SK-N-SH (cell line): ENCODE data around the gene PPP2R3B. TPM values are rescaled to one million over a fixed set of nuclear protein-coding genes. Genes with fewer than 3 reads are reported as not detected.

Experiments used
- CTCF ChIA-PET: fragments of 300-600, 350-600 bp; formaldehyde crosslinking; extraction: SDS; loops from one replicate; lab custom pipeline; 2021; lab: Yijun Ruan, JAX
- POLR2A ChIA-PET: fragments of 350-600 bp; sonication (Branson Sonifier 250); formaldehyde crosslinking; extraction: SDS; loops from one replicate; lab custom pipeline; 2020; ENCODE audit warnings: antibody characterized with exemption, inconsistent platforms; lab: Yijun Ruan, JAX
- DNase-seq: peaks from one replicate; pipeline ENCODE4 v3.0.0; 2012
- H2AFZ ChIP-seq: fragments of 200-600 bp; sonication (generic); 2 replicates; pipeline ENCODE4 v1.8.1; 2016; ENCODE audit warnings: antibody characterized with exemption, mild to moderate bottlenecking, low read depth
- H3F3A ChIP-seq: fragments of 200-600 bp; sonication (generic); replicated peaks from 2 replicates; pipeline ENCODE3; 2016; ENCODE audit warnings: antibody characterized with exemption, mild to moderate bottlenecking; ENCODE audit not compliant: insufficient read depth
- H3K27ac ChIP-seq, 2 experiments: fragments of 200-500 bp in 1 of 2; fragments of 200-600 bp in 1 of 2; sonication (Bioruptor generic) in 1 of 2; sonication (generic), shearing (Covaris generic) in 1 of 2; 2 replicates each; pipeline versions ENCODE4 v1.5.1 to v1.6.1; 2014 to 2016; ENCODE audit warnings: low read depth in 2 of 2, inconsistent platforms in 1 of 2, low read length in 1 of 2, mild to moderate bottlenecking in 1 of 2, mixed read lengths in 1 of 2
- H3K27me3 ChIP-seq: fragments of 200-600 bp; sonication (generic), shearing (Covaris generic); 2 replicates; pipeline ENCODE4 v1.6.1; 2016; ENCODE audit warnings: mixed run types; ENCODE audit not compliant: insufficient read depth
- H3K36me3 ChIP-seq, 2 experiments: fragments of 200-500 bp in 1 of 2; fragments of 200-600 bp in 1 of 2; sonication (Bioruptor generic) in 1 of 2; sonication (generic) in 1 of 2; replicated peaks in 1 of 2; 2 replicates each; pipeline versions ENCODE3 to v1.5.1; 2014 to 2016; ENCODE audit warnings: low read length in 1 of 2, mild to moderate bottlenecking in 1 of 2; ENCODE audit not compliant: insufficient read depth in 2 of 2, control insufficient read depth in 1 of 2
- H3K4me1 ChIP-seq, 2 experiments: fragments of 200-500 bp in 1 of 2; fragments of 200-600 bp in 1 of 2; sonication (Bioruptor generic) in 1 of 2; sonication (generic), shearing (Covaris generic) in 1 of 2; 2 replicates each; pipeline versions ENCODE4 v1.5.1 to v1.6.1; 2014 to 2016; ENCODE audit warnings: low read depth in 1 of 2, low read length in 1 of 2, mixed run types in 1 of 2; ENCODE audit not compliant: insufficient read depth in 2 of 2, control insufficient read depth in 1 of 2
- H3K4me2 ChIP-seq: fragments of 200-600 bp; sonication (generic), shearing (Covaris generic); 2 replicates; pipeline ENCODE4 v1.6.1; 2017; ENCODE audit warnings: mixed run types
- H3K4me3 ChIP-seq, 2 experiments: fragments of 200-500 bp in 1 of 2; fragments of 200-600 bp in 1 of 2; sonication (Bioruptor generic) in 1 of 2; sonication (generic), shearing (Covaris generic) in 1 of 2; 2 replicates each; pipeline versions ENCODE4 v1.5.1 to v1.8.1; 2014 to 2016; ENCODE audit warnings: low read depth in 2 of 2, inconsistent platforms in 1 of 2, low read length in 1 of 2, mild to moderate bottlenecking in 1 of 2, mixed read lengths in 1 of 2, moderate library complexity in 1 of 2
- H3K79me2 ChIP-seq: fragments of 200-600 bp; sonication (generic); 2 replicates; pipeline ENCODE4 v1.8.1; 2017; ENCODE audit warnings: mild to moderate bottlenecking; ENCODE audit not compliant: insufficient read depth
- H3K9ac ChIP-seq: fragments of 200-600 bp; sonication (generic); 2 replicates; pipeline ENCODE4 v1.6.1; 2017; ENCODE audit warnings: mixed run types
- H3K9me2 ChIP-seq: fragments of 200-600 bp; sonication (generic); 2 replicates; pipeline ENCODE4 v1.6.1; 2017; ENCODE audit warnings: mixed run types
- H3K9me3 ChIP-seq: fragments of 200-600 bp; sonication (generic); 2 replicates; pipeline ENCODE4 v1.6.1; 2017; ENCODE audit warnings: mixed run types, mild to moderate bottlenecking, moderate library complexity
- H4K20me1 ChIP-seq: fragments of 200-600 bp; sonication (generic); 2 replicates; pipeline ENCODE4 v1.6.1; 2017; ENCODE audit warnings: mild to moderate bottlenecking, mixed run types; ENCODE audit not compliant: insufficient read depth
- ELF1 ChIP-seq: IDR thresholded peaks from 2 replicates; pipeline ENCODE4 v1.4.0; 2012
- EP300 ChIP-seq, 2 experiments: IDR thresholded peaks; 2 replicates each; pipeline versions ENCODE4 v1.4.0 to v1.6.1; 2012; ENCODE audit warnings: borderline replicate concordance in 1 of 2, low read depth in 1 of 2, low read length in 1 of 2
- FOXJ3 ChIP-seq: sonication (generic); formaldehyde crosslinking; IDR thresholded peaks from 2 replicates; pipeline ENCODE4 v1.5.1; 2020; ENCODE audit warnings: mild to moderate bottlenecking, missing genetic modification reagents
- FOXM1 ChIP-seq: IDR thresholded peaks from 2 replicates; pipeline ENCODE4 v1.4.0; 2012; ENCODE audit warnings: low read depth, mild to moderate bottlenecking
- GABPA ChIP-seq: IDR thresholded peaks from 2 replicates; pipeline ENCODE4 v1.4.0; 2012; ENCODE audit warnings: low read depth, mild to moderate bottlenecking
- GATA2 ChIP-seq: sonication (generic); formaldehyde crosslinking; IDR thresholded peaks from 2 replicates; pipeline ENCODE4 v1.5.0; 2020; ENCODE audit warnings: mild to moderate bottlenecking, missing genetic modification reagents
- IRF3 ChIP-seq: fragments of 150-350 bp; IDR thresholded peaks from 2 replicates; pipeline ENCODE4 v1.6.1; 2016; ENCODE audit warnings: mild to moderate bottlenecking, low read depth, low read length
- MAX ChIP-seq: IDR thresholded peaks from 2 replicates; pipeline ENCODE4 v1.4.0; 2012; ENCODE audit warnings: low read depth
- MEF2A ChIP-seq: IDR thresholded peaks from 2 replicates; pipeline ENCODE4 v1.4.0; 2012; ENCODE audit warnings: low read depth, borderline replicate concordance
- MXI1 ChIP-seq: IDR thresholded peaks from 2 replicates; pipeline ENCODE4 v1.6.1; 2012; ENCODE audit warnings: mild to moderate bottlenecking, low read depth, low read length, improper control_type of control experiment
- NFIC ChIP-seq: IDR thresholded peaks from 2 replicates; pipeline ENCODE4 v1.4.0; 2012; ENCODE audit warnings: borderline replicate concordance
- NRF1 ChIP-seq: IDR thresholded peaks from 2 replicates; pipeline ENCODE4 v1.6.1; 2012; ENCODE audit warnings: low read depth, mild to moderate bottlenecking, low read length
- RAD21 ChIP-seq: IDR thresholded peaks from 2 replicates; pipeline ENCODE4 v1.6.1; 2012; ENCODE audit warnings: mild to moderate bottlenecking, low read length
- RCOR1 ChIP-seq: fragments of 150-350 bp; IDR thresholded peaks from 2 replicates; pipeline ENCODE4 v1.6.1; 2017; ENCODE audit warnings: antibody characterized with exemption, low read length
- SIN3A ChIP-seq: IDR thresholded peaks from 2 replicates; pipeline ENCODE4 v1.6.1; 2012; ENCODE audit warnings: low read depth, mild to moderate bottlenecking, low read length, moderate library complexity, borderline replicate concordance
- TAF1 ChIP-seq: IDR thresholded peaks from 2 replicates; pipeline ENCODE4 v1.6.1; 2012; ENCODE audit warnings: low read depth, mild to moderate bottlenecking, low read length, moderate library complexity, borderline replicate concordance
- TCF12 ChIP-seq: IDR thresholded peaks from 2 replicates; pipeline ENCODE4 v1.4.0; 2012
- TEAD4 ChIP-seq: IDR thresholded peaks from 2 replicates; pipeline ENCODE4 v1.4.0; 2012; ENCODE audit warnings: mild to moderate bottlenecking, borderline replicate concordance; ENCODE audit not compliant: insufficient read depth
- YY1 ChIP-seq: IDR thresholded peaks from 2 replicates; pipeline ENCODE4 v1.4.0; 2012; ENCODE audit warnings: low read depth, mild to moderate bottlenecking
- WGBS: methylation state at CpG from one replicate; pipeline ENCODE4 v1.1.6; 2017; ENCODE audit warnings: low lambda C conversion rate; 5-methylcytosine and 5-hydroxymethylcytosine counted together
- polyA plus RNA-seq, 3 experiments: library from polyadenylated mRNA; depleted of rRNA; stranded (reverse); fragments of >200 nt; gene quantifications; 2 replicates each; pipeline ENCODE4 v1.2.3, GENCODE V29; 2012
- TF ChIP-seq, protein P1 (sequence below): IDR thresholded peaks from 2 replicates; pipeline ENCODE4 v1.4.0; 2012; ENCODE audit warnings: low read depth, borderline replicate concordance
- TF ChIP-seq, protein P2 (sequence below): fragments of 200-600 bp; sonication (generic); IDR thresholded peaks from 2 replicates; pipeline ENCODE4 v1.6.1; 2017; ENCODE audit warnings: antibody characterized with exemption, mild to moderate bottlenecking, moderate library complexity

Gene PPP2R3B
- polyA plus RNA-seq, 1 of the 3 experiments (the other 2 are of a cell fraction) = 19.4 TPM

- H3K27ac ChIP-seq = no peak overlapping the region
Measured at GRCh38 chrX:404656-405055, 17.9 kb upstream of the PPP2R3B start.

DNA sequence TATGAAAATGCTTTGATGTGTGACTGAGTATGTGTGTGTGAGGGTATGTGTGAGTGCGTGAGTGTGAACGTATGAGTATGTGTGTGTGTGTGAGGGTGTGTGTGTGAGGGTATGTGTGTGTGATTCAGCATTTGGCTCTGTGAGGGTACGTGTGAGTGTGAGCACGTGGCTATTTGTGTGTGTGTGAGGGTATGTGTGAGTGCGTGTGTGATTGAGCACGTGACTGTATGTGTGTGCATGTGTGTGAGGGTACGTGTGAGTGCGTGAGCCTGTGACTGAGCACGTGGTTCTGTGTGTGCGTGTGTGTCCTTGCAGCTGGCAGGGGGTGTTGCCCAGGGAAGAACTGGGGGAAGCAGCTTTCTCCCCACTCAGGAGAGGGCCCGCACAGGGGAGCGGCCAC lies 16.1 kb upstream of the PPP2R3B start:
- no peaks in the 10 kb centered on the region for H4K20me1 ChIP-seq
- H3K9me3 ChIP-seq = no peaks in the 10 kb centered on the region
- ChIA-PET POLR2A (no interaction called here), CTCF (no interaction called here)
- H3K9ac ChIP-seq = no peak overlapping the region
- DNase-seq = no peak
- no peak overlapping the region for H3K4me3 ChIP-seq
- no peaks in the 10 kb centered on the region for H3K79me2 ChIP-seq
- H3K27ac ChIP-seq = no peak overlapping the region
- H2AFZ ChIP-seq = no peak overlapping the region
- H3K27me3 ChIP-seq = no peaks in the 10 kb centered on the region
- no peaks in the 10 kb centered on the region for H3K4me1 ChIP-seq
- no peaks in the 10 kb centered on the region for H3F3A ChIP-seq
- WGBS = 78% methylated on average over 12 of the region's 12 CpGs
- H3K36me3 ChIP-seq = no peaks in the 10 kb centered on the region
- no peak overlapping the region for H3K4me2 ChIP-seq
- no peaks in the 10 kb centered on the region for H3K9me2 ChIP-seq
- TF ChIP-seq EP300 (IDR thresholded peaks at IDR 0.05; ENCODE audit: borderline replicate concordance in 1 of 2, low read depth in 1 of 2, low read length in 1 of 2) (no peak), NRF1 (no peak), YY1 (no peak), RAD21 (no peak), FOXJ3 (CRISPR knock-in tag) (no peak), FOXM1 (no peak), RCOR1 (no peak), MXI1 (no peak), TEAD4 (no peak), TCF12 (no peak), MEF2A (no peak), MAX (no peak), IRF3 (no peak), NFIC (no peak), TAF1 (no peak), ELF1 (no peak), GABPA (no peak), GATA2 (no peak)
- TF ChIP-seq, protein P1, sequence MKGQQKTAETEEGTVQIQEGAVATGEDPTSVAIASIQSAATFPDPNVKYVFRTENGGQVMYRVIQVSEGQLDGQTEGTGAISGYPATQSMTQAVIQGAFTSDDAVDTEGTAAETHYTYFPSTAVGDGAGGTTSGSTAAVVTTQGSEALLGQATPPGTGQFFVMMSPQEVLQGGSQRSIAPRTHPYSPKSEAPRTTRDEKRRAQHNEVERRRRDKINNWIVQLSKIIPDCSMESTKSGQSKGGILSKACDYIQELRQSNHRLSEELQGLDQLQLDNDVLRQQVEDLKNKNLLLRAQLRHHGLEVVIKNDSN = no peak

More at GRCh38 chrX:404656-405055, 17.9 kb upstream of the PPP2R3B start:
- no peaks in the 10 kb centered on the region for H3K36me3 ChIP-seq
- WGBS = 46% methylated on average over 10 of the region's 10 CpGs
- ChIA-PET CTCF (no interaction called here), POLR2A (no interaction called here)
- no peak overlapping the region for H3K4me2 ChIP-seq
- no peaks in the 10 kb centered on the region for H3K4me1 ChIP-seq
- no peaks in the 10 kb centered on the region for H4K20me1 ChIP-seq
- DNase-seq = no peak
- no peak overlapping the region for H3K4me3 ChIP-seq
- no peaks in the 10 kb centered on the region for H3K79me2 ChIP-seq
- H2AFZ ChIP-seq = no peak overlapping the region
- no peaks in the 10 kb centered on the region for H3K27me3 ChIP-seq
- no peaks in the 10 kb centered on the region for H3F3A ChIP-seq
- H3K9me3 ChIP-seq = no peaks in the 10 kb centered on the region
- H3K9me2 ChIP-seq = no peaks in the 10 kb centered on the region
- TF ChIP-seq YY1 (no peak), SIN3A (no peak)
- TF ChIP-seq, protein P2, sequence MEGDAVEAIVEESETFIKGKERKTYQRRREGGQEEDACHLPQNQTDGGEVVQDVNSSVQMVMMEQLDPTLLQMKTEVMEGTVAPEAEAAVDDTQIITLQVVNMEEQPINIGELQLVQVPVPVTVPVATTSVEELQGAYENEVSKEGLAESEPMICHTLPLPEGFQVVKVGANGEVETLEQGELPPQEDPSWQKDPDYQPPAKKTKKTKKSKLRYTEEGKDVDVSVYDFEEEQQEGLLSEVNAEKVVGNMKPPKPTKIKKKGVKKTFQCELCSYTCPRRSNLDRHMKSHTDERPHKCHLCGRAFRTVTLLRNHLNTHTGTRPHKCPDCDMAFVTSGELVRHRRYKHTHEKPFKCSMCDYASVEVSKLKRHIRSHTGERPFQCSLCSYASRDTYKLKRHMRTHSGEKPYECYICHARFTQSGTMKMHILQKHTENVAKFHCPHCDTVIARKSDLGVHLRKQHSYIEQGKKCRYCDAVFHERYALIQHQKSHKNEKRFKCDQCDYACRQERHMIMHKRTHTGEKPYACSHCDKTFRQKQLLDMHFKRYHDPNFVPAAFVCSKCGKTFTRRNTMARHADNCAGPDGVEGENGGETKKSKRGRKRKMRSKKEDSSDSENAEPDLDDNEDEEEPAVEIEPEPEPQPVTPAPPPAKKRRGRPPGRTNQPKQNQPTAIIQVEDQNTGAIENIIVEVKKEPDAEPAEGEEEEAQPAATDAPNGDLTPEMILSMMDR = no peak
- TF ChIP-seq, protein P1 = no peak
- TF ChIP-seq, all 33 proteins: peak for 0
- no peak overlapping the region for H3K9ac ChIP-seq
